C1 segment of cervical spinal cord (tissue), 14 donors: ENCODE data around the gene GPRC5A.
"Not testable (repeated sequence)": the region's sequence is repeated elsewhere in the genome, so short reads cannot be mapped to it uniquely, and the experiment has no call there.

Experiments used
- DNase-seq, 14 donors: peaks; one replicate each; lab custom pipeline; 2025; lab: John Stamatoyannopoulos, UW

GPRC5A gene, protein sequence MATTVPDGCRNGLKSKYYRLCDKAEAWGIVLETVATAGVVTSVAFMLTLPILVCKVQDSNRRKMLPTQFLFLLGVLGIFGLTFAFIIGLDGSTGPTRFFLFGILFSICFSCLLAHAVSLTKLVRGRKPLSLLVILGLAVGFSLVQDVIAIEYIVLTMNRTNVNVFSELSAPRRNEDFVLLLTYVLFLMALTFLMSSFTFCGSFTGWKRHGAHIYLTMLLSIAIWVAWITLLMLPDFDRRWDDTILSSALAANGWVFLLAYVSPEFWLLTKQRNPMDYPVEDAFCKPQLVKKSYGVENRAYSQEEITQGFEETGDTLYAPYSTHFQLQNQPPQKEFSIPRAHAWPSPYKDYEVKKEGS

DNA sequence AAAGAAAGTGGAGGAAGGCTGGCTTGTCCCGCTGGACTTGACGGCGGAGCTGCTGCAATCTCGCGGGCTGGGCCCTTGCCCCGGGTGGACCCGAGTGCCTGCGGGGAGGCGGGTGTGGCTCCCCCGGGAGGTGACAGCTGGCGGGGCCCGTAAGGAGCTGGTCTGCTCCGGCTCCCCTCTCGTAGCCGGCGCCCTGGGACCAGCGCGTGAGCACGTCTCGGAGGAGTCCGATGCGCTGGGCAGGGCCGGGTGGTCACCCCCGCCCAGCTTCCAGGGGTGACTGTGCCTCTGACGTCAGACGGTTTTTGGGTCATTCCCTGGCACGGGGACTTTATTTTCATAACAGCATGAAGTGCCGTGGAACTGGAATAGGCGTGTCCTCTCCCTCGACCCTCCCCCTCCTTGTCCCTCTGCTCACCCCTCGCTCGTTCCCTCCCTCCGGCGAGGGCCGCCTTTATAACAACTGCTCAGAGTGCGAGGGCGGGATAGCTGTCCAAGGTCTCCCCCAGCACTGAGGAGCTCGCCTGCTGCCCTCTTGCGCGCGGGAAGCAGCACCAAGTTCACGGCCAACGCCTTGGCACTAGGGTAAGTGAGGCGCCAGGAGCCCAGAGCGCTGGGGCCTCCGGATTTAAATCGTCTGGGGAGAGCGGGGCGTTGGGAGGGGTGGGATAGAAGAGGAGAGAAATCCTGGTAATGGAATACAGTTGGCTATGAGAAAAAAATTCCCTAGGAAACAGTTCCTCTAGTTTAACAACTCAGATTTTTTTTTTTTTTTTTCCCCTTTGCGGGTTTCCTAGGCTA, at the start of gene GPRC5A:
Gene GPRC5A (plus strand): TSS at position 483 of the 801 bp plus-strand sequence. CDS start 16,688 bp downstream, outside the sequence.
- peak in 9 of 14 donors; percentile 1 to 50 (median 21) for DNase-seq

DNA sequence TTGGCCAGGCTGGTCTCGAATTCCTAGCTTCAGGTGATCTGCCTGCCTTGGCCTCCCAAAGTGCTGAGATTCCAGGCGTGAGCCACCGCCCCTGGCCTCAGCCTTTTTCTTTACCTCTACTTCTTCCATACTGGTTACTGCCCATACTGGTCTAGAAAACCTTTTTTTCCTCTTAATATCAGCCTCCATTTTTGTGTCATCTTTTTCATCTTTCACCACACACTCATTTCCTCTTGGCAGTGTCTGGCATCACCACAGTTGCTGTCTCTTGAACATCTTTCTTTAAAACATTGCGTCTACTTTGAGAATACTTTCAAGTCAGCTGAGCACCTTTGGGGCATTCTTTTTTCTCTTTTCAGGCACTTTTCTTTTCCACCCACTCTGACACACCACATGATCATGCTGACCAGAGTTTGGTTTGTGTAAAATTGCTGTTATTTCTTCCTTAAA, 45.5 kb upstream of the GPRC5A start:
- DNase-seq, result no peak

DNA sequence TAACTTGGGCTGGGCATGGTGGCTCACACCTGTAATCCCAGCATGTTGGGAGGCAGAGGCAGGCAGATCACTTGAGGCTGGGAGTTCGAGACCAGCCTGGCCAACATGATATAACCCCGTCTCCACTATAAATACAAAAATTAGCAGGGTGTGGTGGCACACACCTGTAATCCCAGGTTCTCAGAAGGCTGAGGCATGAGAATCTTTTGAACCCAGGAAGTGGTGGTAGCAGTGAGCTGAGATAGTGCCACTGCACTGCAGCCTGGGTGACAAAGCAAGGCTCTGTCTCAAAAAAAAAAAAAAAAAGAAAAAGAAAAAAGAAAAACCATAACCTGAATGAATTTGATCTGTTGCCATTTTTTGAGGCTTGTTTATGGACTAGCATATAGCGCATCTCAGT, 44.6 kb upstream of the GPRC5A start:
- not testable (repeated sequence) for DNase-seq

DNA sequence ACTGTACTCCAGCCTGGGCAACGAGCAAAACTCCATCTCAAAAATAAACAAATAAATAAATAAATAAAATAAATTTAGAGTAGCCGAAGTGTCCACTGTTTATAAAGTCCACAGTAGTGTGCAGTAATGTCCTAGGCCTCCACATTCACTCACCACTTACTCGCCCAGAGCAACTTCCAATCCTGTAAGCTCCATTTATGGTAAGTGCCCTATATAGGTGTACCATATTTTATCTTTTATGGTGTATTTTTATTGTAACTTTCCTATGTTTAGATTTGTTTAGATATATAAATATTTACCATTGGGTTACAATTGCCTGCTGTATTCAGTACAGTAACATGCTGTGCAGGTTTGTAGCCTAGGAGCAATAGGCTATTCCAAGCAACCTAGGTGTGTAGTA, 37.9 kb upstream of the GPRC5A start:
- no peak for DNase-seq

DNA sequence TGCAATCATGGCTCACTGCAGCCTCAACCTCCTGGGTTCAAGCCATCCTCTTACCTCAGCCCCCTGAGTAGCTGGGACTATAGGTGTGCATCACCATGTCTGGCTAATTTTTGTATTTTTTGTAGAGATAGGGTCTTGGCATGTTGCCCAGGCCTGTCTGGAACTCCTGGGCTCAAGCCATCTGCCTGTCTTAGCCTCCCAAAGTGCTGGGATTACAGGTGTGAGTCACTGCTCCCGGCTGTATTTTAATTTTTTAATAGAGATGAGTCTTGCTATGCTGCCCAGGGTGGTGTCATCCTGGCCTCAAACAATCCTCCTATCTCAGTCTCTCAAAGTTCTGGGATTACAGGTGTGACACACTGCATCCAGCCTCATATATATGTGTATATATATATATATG, 31.7 kb upstream of the GPRC5A start:
- DNase-seq, result no peak

DNA sequence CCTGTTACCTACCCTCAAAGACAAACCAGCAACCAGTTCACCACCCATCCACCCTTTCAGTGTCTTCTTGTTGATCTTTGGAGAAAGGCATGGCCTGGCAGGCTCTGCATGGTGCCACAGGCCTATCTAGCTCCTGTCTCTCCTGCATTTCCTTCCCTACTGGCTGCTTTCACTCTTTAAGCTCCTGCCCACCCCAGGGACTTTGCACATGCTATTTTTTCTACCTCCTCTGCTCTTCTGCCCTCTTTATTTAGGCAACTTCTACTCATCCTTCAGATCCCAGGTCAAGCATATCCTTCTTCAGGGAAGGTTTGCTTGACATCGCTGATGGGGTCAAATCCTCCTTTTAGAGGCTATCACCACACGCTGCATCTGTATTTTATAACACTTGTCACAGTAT, 27.1 kb upstream of the GPRC5A start:
- DNase-seq, result no peak

DNA sequence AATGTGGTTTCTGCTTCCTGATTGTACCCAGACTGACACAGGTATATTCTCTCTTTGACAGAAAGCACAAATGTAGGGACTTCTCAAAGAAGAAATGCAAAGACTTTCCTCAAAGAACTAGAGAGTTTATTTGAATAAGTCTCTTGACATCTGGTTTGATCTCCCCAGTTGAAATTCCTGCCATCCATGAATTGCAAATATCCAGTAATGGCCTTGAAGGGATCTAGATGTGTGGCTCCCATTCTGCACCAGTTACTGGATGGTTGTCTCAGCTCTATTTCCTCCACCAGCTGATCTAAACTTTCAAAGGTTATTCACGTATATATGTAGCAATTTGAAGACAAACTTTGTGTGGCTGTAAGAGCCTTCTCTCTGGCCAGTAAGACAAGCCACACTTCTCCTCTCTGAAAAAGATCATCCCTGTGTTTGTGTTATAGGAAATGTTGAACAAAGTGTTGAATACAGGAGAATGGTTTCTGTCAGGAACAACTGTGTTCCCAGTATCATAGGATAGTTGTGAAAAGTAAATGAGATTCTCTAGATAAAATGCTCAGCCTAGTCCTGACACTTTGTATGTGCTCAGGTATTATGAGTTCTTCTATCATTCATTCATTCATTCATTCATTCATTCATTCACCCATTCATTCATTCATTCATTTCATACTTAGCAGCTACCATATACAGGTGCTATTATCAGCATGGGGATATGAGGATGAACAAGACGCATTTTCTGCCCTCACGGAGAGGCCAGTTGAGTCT, 22.7 kb upstream of the GPRC5A start:
- DNase-seq, result no peak

DNA sequence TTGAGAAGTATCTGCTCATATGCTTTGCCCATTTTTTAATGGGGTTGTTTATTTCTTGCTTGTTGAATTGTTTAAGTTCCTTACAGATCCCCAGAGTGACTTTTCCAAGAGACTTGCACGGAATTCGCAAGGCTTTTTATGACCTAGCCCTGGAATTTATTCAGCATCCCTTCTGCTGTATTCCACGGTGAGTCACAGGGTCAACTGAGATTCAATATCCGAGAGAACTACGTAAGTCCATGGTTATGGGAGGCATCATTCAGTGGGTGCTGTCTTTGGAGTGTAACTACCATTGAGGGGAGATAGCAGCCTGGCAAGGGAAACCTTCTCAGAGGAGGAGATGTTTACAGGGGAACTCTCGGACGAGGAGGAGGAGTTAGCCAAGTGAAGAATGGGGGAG, 20.9 kb upstream of the GPRC5A start:
- no peak for DNase-seq

DNA sequence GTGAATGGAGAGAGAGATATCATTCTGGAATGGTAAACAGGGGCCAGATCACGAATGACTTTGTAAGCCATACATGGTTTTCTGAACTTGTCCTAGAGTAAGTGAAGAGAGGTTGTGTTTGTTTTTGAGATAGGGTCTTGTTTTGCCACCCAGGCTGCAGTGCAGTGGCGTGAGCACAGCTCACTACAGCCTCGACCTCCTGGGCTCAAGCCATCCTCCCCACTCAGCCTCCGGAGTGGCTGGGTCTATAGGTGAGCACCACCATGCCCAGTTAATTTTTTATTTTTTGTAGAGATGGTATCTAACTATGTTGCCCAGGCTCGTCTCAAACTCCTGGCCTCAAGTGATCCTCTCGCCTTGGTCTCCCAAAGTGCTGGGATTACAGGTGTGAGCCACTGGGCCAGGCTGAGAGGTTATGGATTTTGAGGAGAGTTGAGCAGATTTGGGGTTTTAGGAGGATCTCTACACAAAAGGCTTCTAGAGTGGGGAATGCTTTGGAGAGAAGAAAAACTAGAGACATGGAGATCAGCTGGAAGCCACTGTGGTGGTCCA, 19.7 kb upstream of the GPRC5A start:
- DNase-seq, result no peak

DNA sequence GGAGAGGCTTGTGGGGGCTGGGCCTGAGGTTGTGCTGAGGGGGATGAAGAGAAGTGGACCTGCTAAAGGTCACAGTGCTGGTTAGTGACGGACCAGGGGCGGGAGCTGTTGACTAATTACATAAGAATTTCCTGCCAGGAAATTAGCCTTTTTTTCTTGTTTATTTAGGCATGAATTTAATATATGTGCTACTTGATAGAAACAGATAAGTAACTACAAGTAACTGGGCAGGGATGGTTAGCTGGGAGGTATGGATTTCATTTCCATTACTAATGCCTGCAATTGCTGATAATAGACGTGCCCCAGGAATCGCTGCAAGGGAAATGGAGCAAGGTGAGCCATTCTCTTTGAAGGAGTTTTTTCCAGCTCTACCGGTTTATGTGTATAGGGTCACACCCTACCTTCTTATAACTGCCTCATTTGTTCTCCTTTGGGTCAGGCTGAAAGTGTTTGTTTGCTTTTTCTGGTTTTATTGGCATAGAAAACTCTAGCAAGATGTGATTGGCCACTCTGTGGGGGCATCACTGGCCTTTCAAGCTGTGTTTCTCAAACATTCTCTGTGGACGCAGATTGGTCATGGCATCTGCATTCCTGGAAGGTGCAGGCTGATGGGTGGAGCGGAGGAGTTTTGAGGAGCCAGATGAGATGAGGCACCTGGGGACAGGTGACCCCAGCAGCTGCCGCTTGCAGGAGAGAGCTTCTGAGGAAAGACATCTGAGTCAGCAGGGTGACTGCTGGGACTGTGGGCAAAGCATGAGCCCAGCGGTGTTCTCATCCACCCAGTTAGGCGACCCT, 19.0 kb upstream of the GPRC5A start:
- DNase-seq, result no peak

DNA sequence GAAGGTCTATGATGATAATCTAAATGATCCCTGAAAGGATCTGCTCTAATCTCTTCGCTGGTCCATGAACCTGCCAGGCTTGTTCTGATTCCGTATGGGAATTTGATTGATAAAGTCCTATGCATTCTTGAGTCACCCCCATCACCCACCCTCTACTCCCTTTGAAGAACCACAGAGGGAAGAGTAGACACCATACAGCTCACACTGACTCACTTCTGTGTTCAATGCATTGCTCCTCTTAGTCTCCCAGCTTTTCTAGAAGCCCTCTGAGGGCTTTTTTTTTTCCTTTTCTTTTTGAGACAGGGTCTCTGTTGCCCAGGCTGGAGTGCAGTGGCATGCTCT, 18.5 kb upstream of the GPRC5A start:
- DNase-seq, result no peak

DNA sequence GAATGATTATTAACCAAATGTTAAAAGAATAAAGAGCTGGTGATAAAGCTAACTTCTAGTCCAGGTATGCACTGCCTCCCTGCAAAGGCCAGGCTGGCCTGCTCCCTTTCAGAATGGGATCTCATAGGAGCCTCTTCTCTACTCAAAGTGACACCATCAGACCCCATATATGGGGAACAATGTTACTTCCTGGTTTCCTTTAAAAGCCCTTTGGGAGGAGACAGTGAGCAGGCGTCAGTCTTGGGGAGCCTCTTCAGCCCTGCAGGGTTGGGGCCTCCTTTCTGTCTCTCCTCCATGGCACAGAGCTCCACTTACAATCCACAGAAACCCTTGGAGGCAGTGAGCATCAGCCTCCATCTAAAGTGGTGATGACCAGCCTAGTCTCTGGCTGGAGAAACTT, 17.3 kb upstream of the GPRC5A start:
- DNase-seq, result no peak

DNA sequence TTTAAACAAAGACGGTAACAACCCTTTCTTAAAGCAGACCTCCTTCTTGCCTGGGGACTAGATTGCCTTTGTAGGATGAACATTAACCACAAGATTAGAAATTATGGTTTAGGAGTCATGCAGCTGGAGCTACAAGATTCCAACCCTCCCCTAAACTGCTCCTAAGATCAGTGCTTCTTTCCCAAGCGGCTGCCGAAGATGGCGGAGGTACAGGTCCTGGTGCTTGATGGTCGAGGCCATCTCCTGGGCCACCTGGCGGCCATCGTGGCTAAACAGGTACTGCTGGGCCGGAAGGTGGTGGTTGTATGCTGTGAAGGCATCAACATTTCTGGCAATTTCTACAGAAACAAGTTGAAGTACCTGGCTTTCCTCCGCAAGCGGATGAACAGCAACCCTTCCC, 16.1 kb upstream of the GPRC5A start:
- DNase-seq, result not testable (repeated sequence)

DNA sequence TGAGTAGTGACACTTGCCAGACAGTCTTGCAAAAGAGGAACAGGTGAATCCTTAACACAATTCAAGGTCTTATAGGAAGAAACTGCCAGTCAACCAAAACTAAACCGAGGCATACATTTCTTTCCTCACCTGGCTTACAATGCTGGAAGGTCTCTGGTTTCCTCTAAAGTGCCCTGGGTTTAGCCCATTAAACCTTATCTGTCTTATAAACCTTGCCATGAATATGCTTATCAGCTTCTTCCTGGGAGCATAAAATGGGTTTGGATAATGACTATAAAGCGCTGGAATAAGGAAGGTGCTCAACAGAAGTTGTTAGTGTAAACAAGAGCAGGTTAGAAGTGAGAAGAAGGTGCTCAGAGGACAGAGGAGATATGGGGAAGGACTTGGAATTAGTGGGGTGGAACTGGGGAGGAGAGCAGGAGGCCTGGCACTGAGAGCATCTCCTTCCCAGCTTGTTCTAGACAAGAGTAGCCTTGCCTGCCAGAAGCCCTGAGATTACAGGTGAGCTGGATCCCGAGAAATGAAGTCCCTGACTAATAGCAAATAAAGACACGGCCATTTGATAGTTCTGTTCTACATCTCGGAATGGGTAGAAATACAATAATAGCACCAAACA, 14.1 kb upstream of the GPRC5A start:
- DNase-seq, result no peak

DNA sequence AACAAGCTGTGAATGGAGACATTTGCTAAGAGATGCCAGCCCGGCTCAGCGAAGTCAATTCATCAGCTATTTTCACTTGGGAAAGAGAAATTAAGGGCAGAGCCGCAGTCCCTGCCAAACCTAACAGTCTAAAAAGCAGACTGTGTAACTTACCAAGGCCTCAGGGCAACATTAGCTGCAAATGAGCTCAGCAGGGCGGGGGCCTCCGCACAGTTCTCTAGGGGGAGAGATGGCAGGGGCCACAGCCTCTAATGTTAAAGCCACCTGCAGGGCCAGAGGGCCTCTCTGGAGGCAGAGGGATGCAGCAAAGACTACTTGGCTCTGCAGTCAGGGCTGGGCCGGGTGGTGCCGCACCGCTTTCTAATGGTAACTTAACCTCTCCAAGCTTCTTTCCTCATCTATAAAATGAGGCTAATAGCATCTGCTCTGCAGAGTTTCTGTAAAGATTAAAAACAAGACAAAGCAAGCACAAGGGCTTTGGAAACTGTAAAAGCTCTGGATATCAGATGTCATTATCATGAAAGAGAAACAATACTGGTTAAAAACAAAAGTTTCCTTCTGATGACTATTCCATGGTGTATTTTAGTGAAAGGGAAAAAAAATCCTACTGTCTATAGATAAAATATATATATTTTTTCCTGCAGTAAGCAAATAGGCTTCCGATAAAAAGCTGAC, 13.4 kb upstream of the GPRC5A start:
- no peak for DNase-seq

DNA sequence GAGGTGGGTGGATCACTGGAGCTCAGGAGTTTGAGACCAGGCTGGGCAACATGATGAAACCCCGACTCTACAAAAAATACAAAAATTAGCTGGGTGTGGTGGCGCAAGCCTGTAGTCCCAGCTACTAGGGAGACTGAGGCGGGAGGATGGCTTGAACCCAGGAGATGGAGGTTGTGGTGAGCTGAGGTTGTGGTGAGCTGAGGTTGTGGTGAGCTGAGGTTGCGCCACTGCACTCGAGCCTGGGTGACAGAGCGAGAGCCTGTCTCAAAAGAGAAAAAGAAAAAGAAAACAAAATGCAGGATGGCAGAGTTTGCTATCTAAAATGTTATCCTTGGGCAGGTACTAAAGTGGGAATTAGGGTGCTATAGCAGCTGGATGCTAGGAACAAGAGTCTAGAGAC, 10.8 kb upstream of the GPRC5A start:
- no peak for DNase-seq

DNA sequence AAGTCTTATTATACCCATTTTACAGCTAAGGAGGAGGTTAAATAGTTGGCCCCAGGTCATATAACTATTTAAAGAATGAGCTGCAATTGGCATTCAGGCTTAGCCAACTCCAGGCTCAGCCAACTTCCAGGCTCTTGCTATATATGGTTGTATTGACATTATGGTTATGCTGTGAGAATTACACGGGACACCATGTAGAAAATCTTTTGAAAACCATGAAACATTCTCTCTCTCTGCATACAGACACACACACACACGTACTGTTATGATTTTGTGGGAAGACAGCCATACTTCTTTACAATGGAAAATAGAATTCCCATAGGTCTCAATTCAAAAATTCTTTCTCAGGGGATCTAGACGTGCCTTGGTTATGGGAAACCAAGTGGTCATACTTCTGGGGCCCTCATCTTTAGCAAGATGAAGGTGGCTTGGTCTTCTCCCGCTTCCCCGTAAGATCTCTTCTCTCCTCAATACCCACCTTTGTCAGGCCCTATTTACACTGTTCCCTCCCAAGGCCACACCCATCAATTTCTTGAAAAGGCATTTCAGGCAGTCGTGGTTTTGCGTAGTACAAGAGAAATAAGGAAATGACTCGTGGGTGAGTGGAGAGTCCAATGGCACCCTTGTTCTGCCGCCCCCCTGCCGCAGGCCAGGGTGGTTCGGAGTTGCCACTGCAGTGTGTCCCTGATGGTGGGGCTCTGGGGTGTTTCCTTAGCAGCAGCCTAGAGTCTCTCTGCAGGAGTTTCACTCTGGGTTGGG, 10.0 kb upstream of the GPRC5A start:
- DNase-seq, result no peak

DNA sequence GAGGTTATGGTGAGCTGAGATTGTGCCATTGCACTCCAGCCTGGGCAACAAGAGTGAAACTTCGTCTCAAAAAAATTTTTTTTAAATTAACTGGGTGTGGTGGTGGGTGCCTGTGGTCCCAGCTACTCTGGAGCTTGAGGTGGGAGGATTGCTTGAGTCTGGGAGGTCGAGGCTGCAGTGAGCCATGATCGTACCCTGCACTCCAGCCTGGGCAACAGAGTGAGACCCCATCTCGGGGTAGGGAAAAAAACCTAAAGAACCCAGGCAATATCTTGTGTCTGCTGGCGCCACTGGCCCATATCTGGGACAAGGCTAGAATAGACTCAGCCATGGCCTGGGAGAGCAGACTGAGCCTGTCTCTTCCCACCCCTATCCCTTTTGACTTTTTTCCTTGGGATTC, 9.1 kb upstream of the GPRC5A start:
- no peak for DNase-seq

DNA sequence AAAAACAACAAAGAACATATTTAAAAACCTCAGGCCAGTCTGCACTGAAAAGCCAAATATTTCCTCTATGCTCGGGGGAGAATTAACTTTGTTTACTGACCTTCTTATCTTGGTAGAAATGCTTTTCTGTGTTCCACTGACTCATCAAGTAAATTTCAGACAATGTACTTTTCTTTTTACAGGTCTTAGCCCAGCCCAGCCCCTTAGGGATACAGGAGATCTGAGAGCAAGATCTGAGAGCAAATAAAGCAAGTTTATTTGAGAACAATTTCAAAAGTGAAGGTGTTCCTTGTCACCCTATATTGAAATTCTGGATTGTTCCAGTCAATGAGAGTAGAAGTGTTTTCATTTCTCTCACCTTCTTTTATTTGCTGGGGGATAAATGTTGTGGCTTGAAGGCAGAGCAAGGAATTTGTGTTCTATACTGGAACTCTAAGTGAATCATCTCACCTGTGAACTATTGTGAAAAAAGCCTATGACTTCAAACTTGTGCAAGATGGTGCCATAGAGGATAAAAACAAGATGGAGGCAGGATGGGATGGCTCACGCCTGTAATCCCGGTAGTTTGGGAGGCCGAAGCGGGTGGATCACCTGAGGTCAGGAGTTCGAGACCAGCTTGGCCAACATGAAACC, 7.9 kb upstream of the GPRC5A start:
- no peak for DNase-seq
